A549 (cell line): ENCODE results near the gene LRRC4. TPM values are rescaled to one million over a fixed set of nuclear protein-coding genes. Genes with fewer than 3 reads are reported as not detected.

Experiments used
- polyA plus RNA-seq, 4 experiments: library from polyadenylated mRNA; depleted of rRNA in 3 of 4; stranded (reverse); fragments of >200 nt; fragmentation: RNase III in 1 of 4; extraction: RNeasy Plus Mini Kit Qiagen cat#74134 plus additional on column Dnase treatment in 1 of 4; gene quantifications; 2 replicates in 3 of 4; 3 replicates in 1 of 4; pipeline ENCODE4 v1.2.3, GENCODE V29; 2011 to 2017

LRRC4 gene
- polyA plus RNA-seq, 2 of the 4 experiments (the other 2 are of a cell fraction), result not detected

Other genes with a start within 250 kb of the LRRC4 start
- gene LEP, start 209.8 kb upstream of the LRRC4 start, polyA plus RNA-seq (2011; rRNA removed), result not detected in 2 replicates
- gene LEP, start 209.8 kb upstream of the LRRC4 start, polyA plus RNA-seq (2017; fragmentation: RNase III; extraction: RNeasy Plus Mini Kit Qiagen cat#74134 plus additional on column Dnase treatment), result not detected in 3 replicates